HG02759 (cell line): ENCODE results near the gene WDTC1.

Experiments used
- ATAC-seq: cut with Tn5 transposase; IDR thresholded peaks from one replicate; pipeline ENCODE4 v1.9.1; 2021; ENCODE audit warnings: mild to moderate bottlenecking, moderate library complexity; ENCODE audit not compliant: unreplicated experiment

The WDTC1 gene

DNA sequence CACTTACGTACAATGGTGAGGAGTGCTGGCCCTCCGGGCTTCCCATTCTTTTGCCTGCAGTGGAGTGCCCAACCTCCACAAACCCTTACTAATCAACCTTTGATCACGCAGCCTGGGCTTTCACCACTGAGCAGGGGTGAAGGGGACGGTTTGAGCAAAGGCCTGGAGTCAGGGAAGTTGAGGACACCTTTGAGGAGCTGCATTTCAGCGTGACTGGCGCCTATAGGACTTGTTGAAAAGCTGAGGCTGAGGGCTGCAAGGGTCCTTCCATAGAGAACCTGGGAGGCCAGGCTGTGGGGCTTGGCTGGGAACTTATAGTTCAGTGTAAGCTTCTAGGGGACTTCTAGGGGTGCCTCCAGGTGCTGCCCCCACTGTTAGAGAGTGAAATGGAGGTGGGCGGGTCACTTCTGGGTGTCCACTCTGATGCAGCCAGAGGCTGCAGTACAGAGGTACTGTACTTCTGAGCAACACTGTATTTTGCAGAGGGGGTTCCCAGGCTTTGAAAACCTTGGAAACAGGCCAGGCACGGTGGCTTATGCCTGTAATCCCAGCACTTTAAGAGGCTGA, 117.2 kb downstream of the WDTC1 start:
- ATAC-seq = no peak

DNA sequence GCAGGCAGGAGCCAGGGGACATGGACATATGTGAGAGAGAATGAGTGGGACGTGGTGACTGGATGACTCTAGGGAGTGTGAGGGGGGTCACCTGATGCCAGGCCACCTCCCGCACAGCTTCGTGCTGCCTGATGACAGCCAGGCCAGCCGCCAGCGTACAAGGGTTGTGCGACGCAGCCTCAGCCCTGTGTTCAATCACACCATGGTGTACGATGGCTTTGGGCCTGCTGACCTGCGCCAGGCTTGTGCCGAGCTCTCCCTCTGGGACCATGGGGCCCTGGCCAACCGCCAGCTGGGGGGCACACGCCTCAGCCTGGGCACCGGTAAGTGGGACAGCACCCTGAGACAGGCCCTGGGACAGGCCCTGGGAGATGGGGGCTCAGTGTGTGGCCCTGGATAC, 118.7 kb downstream of the WDTC1 start:
- ATAC-seq = no peak

GRCh38 chr1:27353629-27354028, 119.2 kb downstream of the WDTC1 start:
- no peak for ATAC-seq

DNA sequence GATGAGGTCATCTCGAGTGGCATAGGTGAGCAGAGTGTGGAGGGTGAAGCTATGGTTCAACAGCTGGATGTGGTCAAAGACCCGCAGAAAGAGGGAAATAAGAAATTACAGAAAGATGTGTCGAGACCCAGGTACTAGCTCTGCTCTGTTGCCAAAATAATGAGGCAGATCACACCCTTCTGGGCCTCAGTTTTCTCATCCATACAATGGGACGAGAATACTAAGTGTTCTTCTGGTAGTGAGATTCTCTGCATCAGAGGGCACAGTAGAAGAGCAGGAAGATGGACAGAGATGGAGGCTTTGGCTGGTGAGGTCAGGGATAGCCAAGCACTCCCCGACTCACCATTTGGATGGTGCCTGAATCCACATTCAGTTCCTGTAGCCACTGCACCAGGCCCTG, 121.3 kb downstream of the WDTC1 start:
- no peak for ATAC-seq

GRCh38 chr1:27356277-27356618, 121.8 kb downstream of the WDTC1 start:
- ATAC-seq = no peak

GRCh38 chr1:27356619-27357280, 122.3 kb downstream of the WDTC1 start:
- no peak for ATAC-seq

DNA sequence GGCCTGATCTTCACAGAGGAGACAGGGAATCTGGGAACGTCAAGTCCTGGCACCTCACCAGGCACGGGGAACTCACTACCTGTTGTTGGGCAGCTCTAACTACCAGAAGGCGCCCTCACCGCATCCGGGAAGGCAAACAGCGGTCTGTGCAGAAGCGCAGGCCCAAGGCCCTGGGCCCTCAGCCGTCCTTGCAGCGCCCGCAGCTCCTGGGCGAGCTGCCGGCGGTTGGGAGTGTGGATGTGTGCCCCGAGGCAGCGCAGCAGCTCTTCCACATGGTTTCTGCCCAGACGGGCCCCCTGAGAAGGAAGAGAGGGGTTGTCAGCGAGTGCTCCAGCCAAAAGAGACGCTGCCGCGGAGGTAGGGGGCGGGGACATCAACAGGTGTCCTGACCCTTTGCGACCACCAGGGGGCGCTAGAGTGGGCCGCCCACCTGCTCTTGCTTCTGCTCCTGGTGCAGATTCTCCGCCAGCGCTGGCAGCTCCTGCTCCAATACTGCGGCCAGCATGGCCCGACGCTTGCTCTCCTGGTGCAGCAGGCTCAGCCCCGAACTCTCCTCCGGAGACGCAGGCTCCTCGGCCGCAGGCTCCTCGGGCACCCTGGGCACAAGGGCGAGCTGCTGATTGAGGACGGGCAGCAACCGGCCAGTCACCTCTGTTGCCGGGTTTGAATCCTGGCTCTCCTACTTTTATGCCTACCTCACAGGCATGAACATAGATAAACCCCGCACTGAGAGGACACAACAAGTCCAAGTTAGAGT, 123.0 kb downstream of the WDTC1 start:
- ATAC-seq = no peak
